Measurements from ENCODE around the gene PTPRE. TPM values are rescaled to one million over a fixed set of nuclear protein-coding genes. Genes with fewer than 3 reads are reported as not detected.

PTPRE gene
- polyA plus RNA-seq, 1 donor (not counting 4 experiments of a cell fraction or from before 2014, with no cell fraction given), result 15.1 TPM

DNA sequence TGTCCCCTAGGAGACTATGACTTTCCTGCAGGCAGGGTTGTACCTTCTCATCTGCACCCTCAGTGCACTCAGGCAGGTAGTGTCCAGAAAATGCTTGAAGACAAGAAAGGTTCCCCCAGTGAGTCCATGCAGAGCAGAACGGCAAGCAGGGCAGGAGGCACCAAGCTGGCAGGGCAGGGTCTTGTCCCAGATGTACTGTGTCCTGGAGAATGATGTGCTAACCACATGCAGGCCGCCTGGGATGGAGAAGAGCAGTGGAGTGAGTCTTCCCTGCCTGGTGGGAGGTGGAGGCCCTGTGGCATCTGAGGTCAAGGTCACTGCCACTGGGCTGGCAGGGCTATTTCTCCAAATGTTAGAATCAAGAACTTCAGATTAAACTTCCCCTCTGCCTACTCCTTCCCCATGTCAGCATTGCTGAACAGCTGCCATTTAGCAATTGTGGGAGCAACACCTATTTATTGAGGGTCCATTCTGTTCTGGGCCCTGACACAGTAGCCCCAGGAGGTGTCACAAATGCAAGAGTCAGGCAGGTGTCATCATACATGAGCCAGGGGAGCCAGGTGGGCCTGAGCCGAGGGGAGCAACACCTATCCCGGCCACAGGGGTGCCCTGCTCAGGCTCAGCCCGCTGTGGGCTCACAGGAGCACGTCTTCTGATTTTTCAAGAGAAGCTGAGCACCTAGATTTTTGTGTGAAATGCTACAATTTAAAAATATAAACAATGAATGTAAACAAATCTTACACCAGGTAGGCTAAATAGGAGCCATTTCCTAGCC is 34.1 kb downstream of the PTPRE start:
- peaks cover 19% of the 10 kb centered on the region for H3K4me1 ChIP-seq (ENCODE audit: control insufficient read depth, extremely low read depth, insufficient read depth, low read length)
- no peak overlapping the region for H2AFZ ChIP-seq (ENCODE audit: control insufficient read depth, low read length)
- no peak overlapping the region for H3K4me3 ChIP-seq (ENCODE audit: control insufficient read depth in 2 of 3, extremely low read depth in 1 of 3, insufficient read depth in 2 of 3, low read depth in 1 of 3, low read length in 3 of 3)
- TF ChIP-seq EZH2 (IDR thresholded peaks at IDR 0.05; ENCODE audit: low read length) (no peak), CTCF (optimal IDR thresholded peaks at IDR 0.05 in 1 of 3, IDR thresholded peaks at IDR 0.05 in 1 of 3, conservative IDR thresholded peaks at IDR 0.05 in 1 of 3; ENCODE audit: extremely low read depth in 1 of 3, insufficient read depth in 2 of 3, low read length in 3 of 3) (no peak)
- H3K36me3 ChIP-seq (ENCODE audit: control insufficient read depth in 2 of 2, extremely low read depth in 1 of 2, insufficient read depth in 2 of 2, low read length in 2 of 2), result no peaks in the 10 kb centered on the region
- FAIRE-seq (no peak), DNase-seq (ENCODE audit: low read depth, low spot score) (no peak)
- no peaks in the 10 kb centered on the region for H3K9me1 ChIP-seq (ENCODE audit: control insufficient read depth, extremely low read depth, insufficient read depth, low read length)
- H4K20me1 ChIP-seq (ENCODE audit: control insufficient read depth, extremely low read depth, insufficient read depth, low read length), result no peaks in the 10 kb centered on the region
- no peak overlapping the region for H3K27ac ChIP-seq (ENCODE audit: control insufficient read depth, insufficient read depth, low read length)
- no peaks in the 10 kb centered on the region for H3K79me2 ChIP-seq (ENCODE audit: control insufficient read depth, insufficient read depth, low read length)
- no peak overlapping the region for H3K4me2 ChIP-seq (ENCODE audit: control insufficient read depth, extremely low read depth, insufficient read depth, low read depth, low read length)
- peaks cover 10% of the 10 kb centered on the region for H3K9me3 ChIP-seq (ENCODE audit: control insufficient read depth, low read depth, low read length)
- dilution Hi-C loops (cut with MboI; ENCODE audit: extremely low pct_ligation_motif_present, low sequenced_read_pairs), result no loop called here
- no peak overlapping the region for H3K9ac ChIP-seq (ENCODE audit: control insufficient read depth, extremely low read depth, insufficient read depth, low read length)
- H3K27me3 ChIP-seq (ENCODE audit: control insufficient read depth, extremely low read depth, insufficient read depth, low read length), result no peaks in the 10 kb centered on the region

- DNase-seq (ENCODE audit: low read depth, low spot score) (no peak), FAIRE-seq (no peak)
- H3K4me2 ChIP-seq (ENCODE audit: control insufficient read depth, extremely low read depth, insufficient read depth, low read depth, low read length), result no peak overlapping the region
- H3K9ac ChIP-seq (ENCODE audit: control insufficient read depth, extremely low read depth, insufficient read depth, low read length), result no peak overlapping the region
- no peak overlapping the region for H3K4me3 ChIP-seq (ENCODE audit: control insufficient read depth in 2 of 3, extremely low read depth in 1 of 3, insufficient read depth in 2 of 3, low read depth in 1 of 3, low read length in 3 of 3)
- H3K36me3 ChIP-seq (ENCODE audit: control insufficient read depth in 2 of 2, extremely low read depth in 1 of 2, insufficient read depth in 2 of 2, low read length in 2 of 2), result no peaks in the 10 kb centered on the region
- TF ChIP-seq EZH2 (IDR thresholded peaks at IDR 0.05; ENCODE audit: low read length) (no peak), CTCF (optimal IDR thresholded peaks at IDR 0.05 in 1 of 3, IDR thresholded peaks at IDR 0.05 in 1 of 3, conservative IDR thresholded peaks at IDR 0.05 in 1 of 3; ENCODE audit: extremely low read depth in 1 of 3, insufficient read depth in 2 of 3, low read length in 3 of 3) (no peak)
- no peaks in the 10 kb centered on the region for H3K79me2 ChIP-seq (ENCODE audit: control insufficient read depth, insufficient read depth, low read length)
- H3K27ac ChIP-seq (ENCODE audit: control insufficient read depth, insufficient read depth, low read length), result no peak overlapping the region
- no peaks in the 10 kb centered on the region for H4K20me1 ChIP-seq (ENCODE audit: control insufficient read depth, extremely low read depth, insufficient read depth, low read length)
- H3K9me1 ChIP-seq (ENCODE audit: control insufficient read depth, extremely low read depth, insufficient read depth, low read length), result no peaks in the 10 kb centered on the region
- peaks cover 10% of the 10 kb centered on the region for H3K9me3 ChIP-seq (ENCODE audit: control insufficient read depth, low read depth, low read length)
- peaks cover 14% of the 10 kb centered on the region for H3K4me1 ChIP-seq (ENCODE audit: control insufficient read depth, extremely low read depth, insufficient read depth, low read length)
- dilution Hi-C loops (cut with MboI; ENCODE audit: extremely low pct_ligation_motif_present, low sequenced_read_pairs), result no loop called here
- no peak overlapping the region for H2AFZ ChIP-seq (ENCODE audit: control insufficient read depth, low read length)
- no peaks in the 10 kb centered on the region for H3K27me3 ChIP-seq (ENCODE audit: control insufficient read depth, extremely low read depth, insufficient read depth, low read length)
Measured at GRCh38 chr10:127942811-127943210, 35.9 kb downstream of the PTPRE start.

All from keratinocyte (primary cell).